ENCODE data around the gene CCNC.
"Not testable (repeated sequence)": the region's sequence is repeated elsewhere in the genome, so short reads cannot be mapped to it uniquely, and the experiment has no call there.

CCNC gene

GRCh38 chr6:99602520-99603420 lies 34.3 kb upstream of the CCNC start:
- DNase-seq, result no peak

GRCh38 chr6:99594696-99595095 lies 26.2 kb upstream of the CCNC start:
- DNase-seq, result not testable (repeated sequence)

DNA sequence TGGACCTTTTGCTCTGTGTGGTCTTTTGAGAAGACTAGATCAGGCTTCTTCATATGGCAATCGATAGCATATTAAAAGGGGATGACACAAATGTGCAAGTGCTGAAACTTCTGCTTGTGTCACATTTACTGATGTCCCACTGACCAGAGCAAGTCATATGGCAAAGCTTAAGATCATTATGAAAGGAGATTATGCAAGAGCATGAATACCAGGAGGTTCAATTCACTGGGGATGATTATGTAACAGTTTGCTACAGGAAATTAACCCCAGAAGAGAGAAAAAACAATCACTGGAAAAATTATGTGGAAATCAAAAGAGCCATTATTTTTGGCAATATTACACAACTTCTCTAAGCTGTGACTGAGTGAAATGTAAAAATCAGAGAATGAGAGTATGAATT lies 24.4 kb upstream of the CCNC start:
- no peak for DNase-seq

DNA sequence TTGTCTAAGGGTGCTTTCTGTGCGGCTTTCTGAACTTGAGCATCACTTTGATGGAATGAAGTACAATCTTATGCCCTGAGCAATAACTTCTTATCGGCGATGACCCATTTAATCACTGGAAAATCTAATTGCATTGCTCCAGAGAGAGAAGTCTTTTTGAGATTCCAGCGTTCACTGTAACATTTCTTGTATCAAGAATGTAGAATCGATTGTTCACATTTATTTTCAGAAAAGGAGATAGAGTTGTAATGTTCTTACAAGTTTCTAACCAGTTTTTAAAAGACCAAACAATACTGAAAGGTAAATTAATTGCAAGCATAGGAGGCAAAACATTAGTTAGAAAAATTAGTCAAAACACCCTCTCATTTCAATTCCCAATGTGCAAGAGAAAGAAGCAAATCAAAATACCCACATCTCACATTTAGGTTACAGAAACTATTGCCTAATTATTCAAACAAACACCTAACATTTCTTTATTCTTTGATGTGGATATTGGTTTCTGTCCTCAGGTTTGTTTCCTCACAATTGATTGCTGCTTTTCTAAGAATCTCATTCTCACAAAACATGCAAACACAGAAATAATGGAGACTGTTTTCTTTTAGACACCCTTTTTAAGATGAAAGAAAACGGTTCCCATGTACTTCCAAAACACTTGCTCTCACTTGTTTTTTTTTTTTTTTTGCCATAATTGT lies 23.4 kb upstream of the CCNC start:
- no peak for DNase-seq

DNA sequence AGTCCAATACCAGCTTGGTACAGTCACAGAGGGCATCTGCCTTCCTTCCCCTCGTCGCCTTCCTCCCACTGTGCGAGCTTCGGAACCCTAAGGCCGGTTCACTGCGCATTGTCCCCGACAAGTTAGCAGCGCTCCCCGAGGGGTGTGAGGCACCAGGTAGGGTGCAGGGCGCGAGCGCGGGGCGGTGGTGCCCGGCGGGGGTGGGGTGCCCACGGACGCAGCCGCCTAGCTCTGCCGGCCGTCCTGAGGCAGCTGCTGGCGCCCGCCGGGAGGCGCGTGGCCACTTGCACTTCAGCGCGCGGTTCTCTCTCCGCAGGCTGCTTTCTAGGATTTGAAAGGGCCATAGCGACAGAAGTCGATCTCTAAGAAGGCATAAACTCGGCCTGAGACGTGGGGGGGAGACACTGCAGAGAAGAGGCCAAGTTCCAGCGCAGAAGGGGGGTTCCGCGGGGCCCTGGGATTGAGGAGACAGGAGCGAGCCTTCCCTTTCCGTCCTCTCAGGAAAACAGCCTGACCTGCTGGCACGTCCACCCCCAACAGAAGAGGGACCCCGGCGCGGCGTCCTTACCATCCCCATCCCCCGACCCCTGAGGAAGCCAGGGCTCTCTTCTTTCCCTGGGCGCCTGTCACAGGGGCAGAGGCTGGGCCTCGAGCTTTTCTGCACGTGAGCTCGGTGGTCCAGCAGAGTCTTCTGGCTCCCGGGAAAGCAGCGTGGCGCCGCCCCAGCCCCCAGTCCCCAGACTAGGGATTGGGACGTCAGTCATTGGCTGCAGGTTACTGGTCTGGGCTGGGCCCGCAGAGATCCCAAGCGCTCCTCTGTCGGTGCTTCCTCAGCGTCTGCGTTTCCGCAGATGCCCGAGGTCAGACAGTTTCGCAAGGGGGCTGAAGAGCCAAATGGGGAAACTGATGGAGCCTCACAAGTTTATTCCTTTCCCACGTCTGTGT lies 22.5 kb upstream of the CCNC start:
- no peak for DNase-seq

GRCh38 chr6:99589907-99590493 lies 21.5 kb upstream of the CCNC start:
- DNase-seq, result no peak

DNA sequence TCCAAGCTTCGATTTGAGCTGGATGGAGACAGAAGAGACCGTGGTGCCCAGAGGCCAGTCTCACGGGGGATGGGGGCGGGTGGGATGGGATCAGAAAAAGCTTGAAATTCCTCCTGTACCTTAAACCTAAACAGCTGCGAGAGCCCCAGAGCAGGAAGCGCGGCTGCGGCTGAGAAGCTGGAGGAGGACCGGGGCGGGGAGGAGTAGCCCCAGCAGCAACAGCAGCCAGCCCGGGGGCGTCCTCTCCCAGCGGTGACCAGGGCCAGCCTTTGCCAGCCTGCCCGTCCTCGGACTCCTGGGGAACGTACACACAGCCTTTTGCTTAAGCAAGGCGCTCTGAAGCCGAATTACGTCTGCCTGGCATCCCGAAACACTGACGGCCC lies 20.8 kb upstream of the CCNC start:
- DNase-seq, result no peak

DNA sequence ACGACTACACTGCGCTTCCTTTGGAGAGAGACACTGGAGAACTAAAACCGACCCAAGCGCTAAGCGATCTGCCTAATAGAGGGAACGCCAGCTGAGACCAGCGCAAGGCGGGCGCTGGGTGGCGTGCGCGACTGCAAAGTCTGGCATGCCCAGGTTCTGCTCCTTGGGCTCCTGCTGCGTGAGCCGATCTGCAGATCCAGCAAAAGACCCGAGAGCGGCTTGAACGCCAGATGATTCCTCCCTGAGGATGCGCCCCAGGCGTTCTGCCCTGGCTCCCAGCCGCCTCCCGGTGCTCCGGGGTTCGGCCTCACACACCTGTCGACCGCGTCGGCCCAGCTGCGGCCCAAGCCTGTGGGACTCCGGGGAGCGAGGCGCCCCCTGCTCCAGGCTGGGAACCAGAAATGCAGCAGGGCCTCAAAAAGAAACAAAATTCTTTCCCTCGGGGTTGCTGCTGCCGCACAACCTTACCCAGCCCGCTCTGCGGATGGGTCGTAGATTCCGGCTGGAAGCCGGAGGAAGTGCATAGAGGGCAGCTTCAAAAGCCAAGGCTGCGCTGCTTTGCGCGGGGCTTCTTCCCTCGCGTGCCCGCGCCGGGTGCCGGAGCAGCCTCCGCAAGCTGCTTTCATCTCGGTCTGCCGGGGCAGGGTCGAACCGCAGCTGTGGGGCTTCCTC lies 20.3 kb upstream of the CCNC start:
- peak; percentile 54 for DNase-seq

GRCh38 chr6:99587792-99588191 lies 19.3 kb upstream of the CCNC start:
- no peak for DNase-seq

DNA sequence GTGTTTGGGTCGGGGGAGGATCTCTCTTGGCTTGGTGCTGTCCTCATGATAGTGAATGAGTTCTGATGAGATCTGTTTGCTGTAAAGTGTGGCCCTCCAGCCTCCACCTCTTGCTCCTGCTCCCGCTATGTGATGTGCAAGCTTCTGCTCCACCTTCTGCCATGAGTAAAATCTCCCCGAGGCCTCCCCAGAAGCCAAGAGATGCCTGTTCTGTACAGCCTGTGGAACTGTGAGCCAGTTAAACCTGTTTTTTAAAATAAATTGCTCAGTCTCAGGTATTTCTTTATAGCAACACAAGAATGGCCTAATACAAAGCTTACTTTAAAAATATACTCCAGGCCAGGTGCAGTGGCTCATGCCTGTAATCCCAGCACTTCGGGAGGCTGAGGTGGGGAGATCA lies 11.3 kb upstream of the CCNC start:
- DNase-seq, result no peak

GRCh38 chr6:99575544-99576227 lies 7.2 kb upstream of the CCNC start:
- DNase-seq, result no peak

- no peak for DNase-seq
These were observed 5.6 kb upstream of the CCNC start for GRCh38 chr6:99573980-99574617.

DNA sequence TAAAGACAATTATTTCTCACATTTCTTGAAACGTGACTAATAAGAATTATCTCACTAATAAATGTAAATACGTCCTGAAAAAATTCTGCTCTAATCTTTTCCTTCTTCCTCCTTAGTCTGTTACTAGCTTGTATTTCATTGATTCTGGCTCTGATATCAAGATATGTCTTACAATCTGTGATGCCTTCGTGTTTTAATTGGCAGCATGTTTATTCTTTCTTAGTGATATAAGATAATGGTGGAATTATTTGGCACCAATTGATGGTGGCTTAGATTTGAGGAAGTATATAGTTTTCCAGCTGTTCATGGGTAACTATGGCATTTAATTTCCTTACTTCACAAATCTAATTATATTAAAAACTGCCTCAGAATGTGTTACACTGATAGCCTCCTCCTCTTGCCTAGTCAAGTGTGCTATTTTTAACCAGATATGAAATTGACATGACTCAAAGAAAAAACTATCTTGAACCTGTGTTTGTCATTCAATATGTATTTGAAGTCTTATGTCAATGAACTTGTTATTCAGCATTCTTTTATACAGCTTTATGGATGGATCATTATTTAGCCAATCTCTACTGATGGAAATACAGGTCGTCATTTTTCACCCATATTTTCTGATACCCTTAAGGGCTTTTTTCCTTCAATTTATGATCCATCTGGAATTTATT lies 5.3 kb downstream of the CCNC start:
- DNase-seq, result no peak

- no peak for DNase-seq
These were observed 7.8 kb downstream of the CCNC start for GRCh38 chr6:99560668-99561067.

GRCh38 chr6:99559057-99559456 lies 9.4 kb downstream of the CCNC start:
- no peak for DNase-seq

GRCh38 chr6:99553888-99554287 lies 14.6 kb downstream of the CCNC start:
- DNase-seq, result no peak

DNA sequence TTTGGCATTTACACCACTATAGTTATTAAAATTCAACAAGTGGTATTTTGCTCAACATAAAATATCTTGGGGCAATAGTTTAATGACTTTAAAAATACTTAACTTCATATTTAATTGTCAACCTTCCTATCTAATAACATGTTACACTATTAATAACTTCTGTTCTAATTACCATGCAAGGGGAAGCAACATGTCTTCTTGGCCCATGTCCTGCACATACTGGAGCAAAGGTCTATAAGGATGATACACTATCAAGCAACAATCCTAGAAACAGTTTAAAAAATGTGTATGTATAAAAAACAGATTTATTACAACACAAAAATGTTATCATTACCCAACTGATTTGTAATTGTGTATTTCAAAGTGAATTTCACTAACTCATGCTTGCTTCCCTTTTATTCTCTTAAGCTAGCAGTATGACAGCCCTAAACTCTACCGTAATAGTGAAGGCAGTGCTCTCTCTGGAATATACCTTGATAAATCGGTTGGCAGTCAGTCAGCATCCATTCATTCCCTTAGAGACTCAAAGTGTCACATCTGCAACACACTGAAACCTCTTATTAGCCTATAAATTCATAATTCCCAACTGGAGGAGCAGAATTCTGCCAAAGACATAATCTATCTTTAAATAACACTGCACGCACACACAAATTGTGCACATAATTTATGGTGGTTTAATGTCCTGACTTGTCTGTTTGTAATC lies 18.3 kb downstream of the CCNC start:
- DNase-seq, result no peak

DNA sequence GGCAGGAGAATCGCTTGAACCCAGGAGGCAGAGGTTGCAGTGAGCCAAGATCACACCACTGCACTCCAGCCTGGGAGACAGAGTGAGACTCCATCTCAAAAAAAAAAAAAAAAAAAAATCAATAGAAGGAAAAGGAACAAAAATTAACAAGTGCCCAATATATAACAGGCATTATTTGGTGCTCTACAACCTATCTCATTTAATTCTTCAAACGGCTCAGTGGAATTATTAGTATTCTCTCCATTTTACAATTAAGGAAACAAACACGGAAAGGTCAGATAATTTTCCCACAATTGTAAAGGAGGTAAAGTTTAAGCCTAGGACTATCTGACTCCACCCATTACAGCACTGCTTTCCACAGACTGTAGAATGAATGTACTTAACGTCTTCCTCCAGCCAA lies 19.8 kb downstream of the CCNC start:
- DNase-seq, result no peak

GRCh38 chr6:99547526-99547925 lies 20.9 kb downstream of the CCNC start:
- DNase-seq, result no peak

- DNase-seq, result no peak
These were observed 23.0 kb downstream of the CCNC start for GRCh38 chr6:99545442-99545841.
